ENCODE measurements around the gene VAMP3.

Gene VAMP3

DNA sequence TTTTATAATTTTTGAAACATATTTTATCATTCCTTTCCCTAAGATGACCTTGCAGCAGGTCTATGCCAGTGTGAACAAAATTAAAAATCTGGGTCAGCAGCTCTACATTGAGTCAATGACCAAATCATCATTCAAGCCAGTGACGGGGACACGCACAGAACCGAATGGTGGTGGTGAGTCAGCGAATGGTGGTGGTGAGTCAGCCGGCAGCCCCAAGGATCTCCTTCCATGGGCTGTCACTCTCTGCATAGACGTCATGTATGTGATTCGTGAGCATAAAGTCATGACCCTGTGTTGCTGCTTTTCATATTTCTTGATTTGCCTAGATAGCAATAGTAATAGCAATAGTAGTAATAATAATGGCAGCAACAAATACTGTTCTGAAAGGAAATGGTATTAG lies 39.3 kb downstream of the VAMP3 start:
- H3K9ac ChIP-seq (ENCODE audit: insufficient read length, low read depth), result no peak overlapping the region
- no peaks in the 10 kb centered on the region for H3K4me1 ChIP-seq (ENCODE audit: insufficient read depth, insufficient read length)
- no peaks in the 10 kb centered on the region for H3K36me3 ChIP-seq (ENCODE audit: insufficient read depth, insufficient read length, low read length)
- no peak for DNase-seq (ENCODE audit: low read depth, low spot score)
- TF ChIP-seq ZNF274 (IDR thresholded peaks at IDR 0.05; ENCODE audit: low read depth, low read length), result no peak
- no peak for TF ChIP-seq YY1 (IDR thresholded peaks at IDR 0.05; ENCODE audit: insufficient read depth, insufficient read length)
- TF ChIP-seq SUZ12 (IDR thresholded peaks at IDR 0.05; ENCODE audit: extremely low read depth, insufficient read depth, insufficient read length), result no peak
- H3K9me3 ChIP-seq (ENCODE audit: insufficient read depth, low read length), result peaks cover 19% of the 10 kb centered on the region
- no peaks in the 10 kb centered on the region for H3K27me3 ChIP-seq (ENCODE audit: insufficient read depth, insufficient read length)
- no peak overlapping the region for H3K4me3 ChIP-seq (ENCODE audit: insufficient read length, low read depth)

DNA sequence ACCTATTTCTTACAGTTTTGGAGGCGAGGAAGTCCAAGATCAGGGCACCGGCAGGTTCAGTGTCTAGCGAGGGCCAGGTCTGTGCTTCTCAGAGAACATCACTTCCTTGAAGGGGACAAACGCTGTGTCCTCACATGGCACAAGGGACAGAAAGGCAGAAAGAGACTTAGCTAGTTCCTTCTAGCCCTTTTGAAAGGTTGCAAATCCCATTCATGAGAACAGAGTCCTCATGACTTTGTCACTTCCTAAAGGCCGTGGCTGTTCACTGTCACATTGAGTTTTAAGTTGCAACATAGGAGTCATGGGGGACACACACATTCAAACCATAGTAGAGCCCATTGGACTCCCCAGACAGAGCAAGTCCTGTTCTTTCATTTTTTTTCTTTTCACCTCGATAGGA lies 40.4 kb downstream of the VAMP3 start:
- Histone ChIP-seq H3K9me3 (ENCODE audit: insufficient read depth, low read length) (peaks cover 19% of the 10 kb centered on the region), H3K36me3 (ENCODE audit: insufficient read depth, insufficient read length, low read length) (no peaks in the 10 kb centered on the region), H3K4me1 (ENCODE audit: insufficient read depth, insufficient read length) (no peaks in the 10 kb centered on the region), H3K9ac (ENCODE audit: insufficient read length, low read depth) (no peak overlapping the region), H3K4me3 (ENCODE audit: insufficient read length, low read depth) (no peak overlapping the region), H3K27me3 (ENCODE audit: insufficient read depth, insufficient read length) (no peaks in the 10 kb centered on the region)
- no peak for TF ChIP-seq YY1 (IDR thresholded peaks at IDR 0.05; ENCODE audit: insufficient read depth, insufficient read length)
- no peak for TF ChIP-seq ZNF274 (IDR thresholded peaks at IDR 0.05; ENCODE audit: low read depth, low read length)
- TF ChIP-seq SUZ12 (IDR thresholded peaks at IDR 0.05; ENCODE audit: extremely low read depth, insufficient read depth, insufficient read length), result no peak
- no peak for DNase-seq (ENCODE audit: low read depth, low spot score)

DNA sequence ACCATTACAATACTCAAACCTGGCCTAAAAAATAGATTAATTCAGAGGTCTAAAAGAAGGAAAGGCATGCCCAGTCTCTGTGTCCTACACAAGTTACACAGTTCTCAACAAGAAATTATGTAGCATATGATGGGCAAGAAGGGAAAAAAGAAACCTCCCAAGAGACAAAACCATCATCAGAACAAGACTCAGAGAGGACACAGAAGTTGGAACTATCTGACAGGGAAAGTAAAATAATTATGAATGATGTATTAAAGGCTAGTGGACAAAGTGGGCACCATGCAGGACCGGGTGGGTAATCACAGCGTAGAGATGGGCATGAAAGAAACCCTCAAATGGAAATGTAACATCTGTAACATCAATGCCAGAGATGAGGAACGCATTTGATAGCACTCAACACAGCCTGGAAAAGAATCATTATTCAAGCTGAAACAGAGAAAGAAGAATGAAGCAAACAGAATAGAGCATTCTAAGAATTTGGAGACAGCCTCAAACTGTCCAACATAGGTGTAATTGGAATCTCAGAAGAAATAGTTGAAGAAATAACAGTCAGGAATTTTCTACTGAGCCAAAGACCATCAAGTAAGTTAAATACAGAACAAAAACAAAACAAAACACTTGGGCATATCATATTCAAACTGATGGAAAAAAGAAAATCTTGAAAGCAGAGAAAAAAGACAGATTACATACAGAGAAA lies 42.7 kb downstream of the VAMP3 start:
- Histone ChIP-seq H3K9me3 (ENCODE audit: insufficient read depth, low read length) (peaks cover 19% of the 10 kb centered on the region), H3K4me1 (ENCODE audit: insufficient read depth, insufficient read length) (no peaks in the 10 kb centered on the region), H3K36me3 (ENCODE audit: insufficient read depth, insufficient read length, low read length) (no peaks in the 10 kb centered on the region), H3K27me3 (ENCODE audit: insufficient read depth, insufficient read length) (no peaks in the 10 kb centered on the region), H3K9ac (ENCODE audit: insufficient read length, low read depth) (no peak overlapping the region), H3K4me3 (ENCODE audit: insufficient read length, low read depth) (no peak overlapping the region)
- DNase-seq (ENCODE audit: low read depth, low spot score), result no peak
- TF ChIP-seq ZNF274 (IDR thresholded peaks at IDR 0.05; ENCODE audit: low read depth, low read length), result no peak
- TF ChIP-seq SUZ12 (IDR thresholded peaks at IDR 0.05; ENCODE audit: extremely low read depth, insufficient read depth, insufficient read length), result no peak

DNA sequence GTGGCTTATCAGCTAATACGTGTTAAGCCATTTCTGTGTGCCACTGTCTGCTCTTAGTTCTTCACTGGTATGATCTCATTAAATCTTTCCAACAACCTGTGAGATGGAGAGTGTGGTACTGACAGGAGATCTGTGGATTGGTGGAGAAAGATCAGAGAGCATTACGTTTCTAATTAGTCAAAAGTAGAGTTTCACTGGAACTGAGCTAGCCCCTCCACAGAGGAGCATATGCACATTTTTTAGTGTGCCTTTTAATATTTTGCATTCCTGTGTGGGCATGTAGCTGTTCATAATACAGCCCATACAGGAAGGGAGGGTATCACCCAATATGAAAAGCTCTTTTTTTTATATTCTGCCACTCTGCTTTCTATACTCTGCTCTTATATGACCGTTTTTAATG lies 50.2 kb downstream of the VAMP3 start:
- Histone ChIP-seq H3K27me3 (ENCODE audit: insufficient read depth, insufficient read length) (no peaks in the 10 kb centered on the region), H3K4me1 (ENCODE audit: insufficient read depth, insufficient read length) (no peaks in the 10 kb centered on the region), H3K9ac (ENCODE audit: insufficient read length, low read depth) (no peak overlapping the region), H3K4me3 (ENCODE audit: insufficient read length, low read depth) (no peak overlapping the region), H3K36me3 (ENCODE audit: insufficient read depth, insufficient read length, low read length) (no peaks in the 10 kb centered on the region), H3K9me3 (ENCODE audit: insufficient read depth, low read length) (no peaks in the 10 kb centered on the region)
- DNase-seq (ENCODE audit: low read depth, low spot score), result no peak
- no peak for TF ChIP-seq SUZ12 (IDR thresholded peaks at IDR 0.05; ENCODE audit: extremely low read depth, insufficient read depth, insufficient read length)
- no peak for TF ChIP-seq ZNF274 (IDR thresholded peaks at IDR 0.05; ENCODE audit: low read depth, low read length)
- no peak for TF ChIP-seq YY1 (IDR thresholded peaks at IDR 0.05; ENCODE audit: insufficient read depth, insufficient read length)

DNA sequence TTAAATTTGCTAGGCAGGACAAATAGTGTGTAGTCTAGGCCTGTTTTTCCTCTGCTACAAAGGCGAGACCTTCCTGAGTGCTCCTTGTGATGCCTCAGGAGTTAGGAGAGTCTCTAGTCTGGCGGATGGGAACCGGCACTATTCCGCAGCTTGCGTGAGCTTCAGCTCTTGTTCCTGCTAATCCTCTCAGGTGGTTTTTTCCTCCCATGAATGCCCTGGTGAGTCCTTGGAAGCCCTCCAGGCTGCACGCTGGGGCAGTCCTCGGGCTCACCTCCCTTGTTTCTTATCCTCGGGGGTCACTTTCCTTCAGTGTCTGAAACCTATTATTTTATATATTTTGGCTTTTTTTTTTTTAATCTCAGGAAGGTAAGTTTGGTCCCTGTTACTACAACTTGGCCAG lies 53.6 kb downstream of the VAMP3 start:
- Histone ChIP-seq H3K4me1 (ENCODE audit: insufficient read depth, insufficient read length) (no peaks in the 10 kb centered on the region), H3K27me3 (ENCODE audit: insufficient read depth, insufficient read length) (no peaks in the 10 kb centered on the region), H3K9me3 (ENCODE audit: insufficient read depth, low read length) (no peaks in the 10 kb centered on the region), H3K36me3 (ENCODE audit: insufficient read depth, insufficient read length, low read length) (no peaks in the 10 kb centered on the region), H3K9ac (ENCODE audit: insufficient read length, low read depth) (no peak overlapping the region), H3K4me3 (ENCODE audit: insufficient read length, low read depth) (no peak overlapping the region)
- TF ChIP-seq SUZ12 (IDR thresholded peaks at IDR 0.05; ENCODE audit: extremely low read depth, insufficient read depth, insufficient read length) (no peak), YY1 (IDR thresholded peaks at IDR 0.05; ENCODE audit: insufficient read depth, insufficient read length) (no peak), ZNF274 (IDR thresholded peaks at IDR 0.05; ENCODE audit: low read depth, low read length) (no peak)
- DNase-seq (ENCODE audit: low read depth, low spot score), result no peak

DNA sequence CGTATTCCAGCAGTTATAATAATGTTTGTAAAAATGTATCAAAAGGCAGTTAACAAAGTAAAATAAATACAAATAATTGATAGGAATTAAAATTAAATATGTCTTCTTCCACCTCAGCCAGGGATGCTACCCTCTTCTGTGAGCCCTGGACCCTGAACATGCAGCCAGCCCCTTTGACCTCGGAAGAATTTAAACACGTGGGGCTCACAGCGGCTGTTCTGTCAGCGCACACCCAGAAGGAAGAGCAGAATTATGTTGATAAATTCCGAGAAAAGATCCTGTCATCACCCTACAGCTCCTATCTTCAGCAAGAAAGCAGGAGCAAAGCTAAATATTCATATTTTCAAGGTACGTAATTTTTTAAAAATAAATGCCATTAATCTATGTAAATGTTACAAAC lies 55.3 kb downstream of the VAMP3 start:
- no peak for TF ChIP-seq SUZ12 (IDR thresholded peaks at IDR 0.05; ENCODE audit: extremely low read depth, insufficient read depth, insufficient read length)
- no peak for TF ChIP-seq ZNF274 (IDR thresholded peaks at IDR 0.05; ENCODE audit: low read depth, low read length)
- no peak for TF ChIP-seq YY1 (IDR thresholded peaks at IDR 0.05; ENCODE audit: insufficient read depth, insufficient read length)
- Histone ChIP-seq H3K4me1 (ENCODE audit: insufficient read depth, insufficient read length) (no peaks in the 10 kb centered on the region), H3K9me3 (ENCODE audit: insufficient read depth, low read length) (no peaks in the 10 kb centered on the region), H3K36me3 (ENCODE audit: insufficient read depth, insufficient read length, low read length) (no peaks in the 10 kb centered on the region), H3K27me3 (ENCODE audit: insufficient read depth, insufficient read length) (no peaks in the 10 kb centered on the region), H3K9ac (ENCODE audit: insufficient read length, low read depth) (no peak overlapping the region), H3K4me3 (ENCODE audit: insufficient read length, low read depth) (no peak overlapping the region)
- DNase-seq (ENCODE audit: low read depth, low spot score), result no peak

DNA sequence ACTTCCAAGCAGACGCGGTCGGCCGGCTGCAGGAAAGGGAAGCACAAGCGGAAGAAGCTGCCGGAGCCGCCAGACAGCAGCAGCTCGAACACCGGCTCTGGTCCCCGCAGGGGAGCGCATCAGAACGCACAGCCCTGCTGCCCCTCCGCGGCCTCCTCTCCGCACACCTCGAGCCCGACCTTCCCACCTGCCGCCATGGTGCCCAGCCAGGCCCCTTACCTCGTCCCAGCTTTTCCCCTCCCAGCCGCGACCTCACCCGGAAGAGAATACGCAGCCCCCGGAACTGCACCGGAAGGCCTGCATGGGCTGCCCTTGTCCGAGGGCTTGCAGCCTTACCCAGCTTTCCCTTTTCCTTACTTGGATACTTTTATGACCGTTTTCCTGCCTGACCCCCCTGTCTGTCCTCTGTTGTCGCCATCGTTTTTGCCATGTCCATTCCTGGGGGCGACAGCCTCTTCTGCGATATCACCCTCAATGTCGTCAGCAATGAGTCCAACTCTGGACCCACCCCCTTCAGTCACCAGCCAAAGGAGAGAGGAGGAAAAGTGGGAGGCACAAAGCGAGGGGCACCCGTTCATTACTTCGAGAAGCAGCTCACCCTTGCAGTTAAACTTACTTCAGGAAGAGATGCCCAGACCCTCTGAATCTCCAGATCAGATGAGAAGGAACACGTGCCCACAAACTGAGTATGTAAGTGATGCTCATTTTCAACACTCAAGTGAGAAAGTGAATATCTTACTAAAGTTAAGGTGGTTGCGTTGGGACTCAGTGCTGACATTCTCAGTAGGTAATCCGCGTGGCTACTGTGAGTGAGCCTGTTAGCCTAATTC lies 56.2 kb downstream of the VAMP3 start:
- Histone ChIP-seq H3K36me3 (ENCODE audit: insufficient read depth, insufficient read length, low read length) (no peaks in the 10 kb centered on the region), H3K9me3 (ENCODE audit: insufficient read depth, low read length) (no peaks in the 10 kb centered on the region), H3K4me3 (ENCODE audit: insufficient read length, low read depth) (no peak overlapping the region), H3K9ac (ENCODE audit: insufficient read length, low read depth) (no peak overlapping the region), H3K27me3 (ENCODE audit: insufficient read depth, insufficient read length) (no peaks in the 10 kb centered on the region), H3K4me1 (ENCODE audit: insufficient read depth, insufficient read length) (no peaks in the 10 kb centered on the region)
- TF ChIP-seq SUZ12 (IDR thresholded peaks at IDR 0.05; ENCODE audit: extremely low read depth, insufficient read depth, insufficient read length) (no peak), ZNF274 (IDR thresholded peaks at IDR 0.05; ENCODE audit: low read depth, low read length) (no peak), YY1 (IDR thresholded peaks at IDR 0.05; ENCODE audit: insufficient read depth, insufficient read length) (no peak)
- DNase-seq (ENCODE audit: low read depth, low spot score), result peak; percentile 2
